Psoas muscle (tissue), 8 donors: ENCODE data around the gene SNAI3. TPM values are rescaled to one million over a fixed set of nuclear protein-coding genes. Genes with fewer than 3 reads are reported as not detected.
A peak's percentile ranks its signal among the peaks of the same experiment; 100 is the strongest.

Experiments
- ATAC-seq, 4 donors: fragments of 200-7000 bp; cut with Tn5 transposase; one replicate each; pipeline ENCODE4 v1.9.1; 2020; ENCODE audit warnings: moderate library complexity in 3 of 4, mild to moderate bottlenecking in 2 of 4
- DNase-seq, 2 donors: peaks; one replicate each; pipeline ENCODE4 v3.0.0-alpha.2; 2020
- H3K27ac ChIP-seq: fragments of 200-600 bp; one replicate; pipeline ENCODE4 v1.8.0; 2022
- H3K27me3 ChIP-seq, 3 donors: fragments of 200-600 bp in 1 of 3; one replicate each; pipeline versions ENCODE4 v1.6.1 to v1.8.0; 2013 to 2022; ENCODE audit warnings: low read length in 2 of 3, mild to moderate bottlenecking in 2 of 3, moderate library complexity in 1 of 3; ENCODE audit not compliant: insufficient read depth in 3 of 3
- H3K36me3 ChIP-seq, 2 donors: fragments of 200-600 bp in 1 of 2; one replicate each; pipeline versions ENCODE4 v1.6.1 to v1.8.0; 2013 to 2022; ENCODE audit warnings: low read depth in 1 of 2, mild to moderate bottlenecking in 1 of 2, moderate library complexity in 1 of 2; ENCODE audit not compliant: insufficient read depth in 1 of 2
- H3K4me1 ChIP-seq: fragments of 200-600 bp; one replicate; pipeline ENCODE4 v1.8.0; 2022
- H3K4me3 ChIP-seq: fragments of 200-600 bp; one replicate; pipeline ENCODE4 v1.8.0; 2022; ENCODE audit warnings: mild to moderate bottlenecking
- H3K9me3 ChIP-seq: fragments of 200-600 bp; one replicate; pipeline ENCODE4 v1.8.0; 2022
- CTCF ChIP-seq: fragments of 200-600 bp; IDR thresholded peaks from one replicate; pipeline ENCODE4 v1.8.0; 2022; ENCODE audit warnings: antibody characterized with exemption
- WGBS, 3 donors: extraction: QIAGEN DNeasy Blood & Tissue Kit; methylation state at CpG; one replicate each; pipeline versions ENCODE4 v1.1.6 to v1.1.7; 2013; 5-methylcytosine and 5-hydroxymethylcytosine counted together
- intact Hi-C, 2 donors: fragments of 100-400 bp; cut with DNase I; formaldehyde crosslinking; loops; one replicate each; pipeline versions ENCODE4 v1.11.0 to v1.14.2; 2022
- polyA plus RNA-seq, 3 donors: library from polyadenylated mRNA; stranded (reverse); fragments of 200-250 nt; gene quantifications; one replicate each; pipeline ENCODE4 v1.2.3, GENCODE V29; 2013
- total RNA-seq, 4 donors: library from RNA; stranded (reverse); fragmentation: NEBNext Ultra II Directional in 2 of 4; extraction: Animal tissue kit (Norgen Biotek cat#: 25700) in 2 of 4; gene quantifications; one replicate each; pipeline versions ENCODE4 v1.2.1 to v1.2.4, GENCODE V29; 2021 to 2023
- donor health status: healthy with polysubstance abuse.
- donor health status: DM: no; HTN: no; CAD: no; lungs with moderate emphysema.
- donor health status: Bipolar disorder and iron deficiency.
- donor health status: healthy.
- donor health status: DM: yes; HTN: yes; CAD: no.
- donor health status: DM: no; HTN: no; CAD: no.
- donor health status: DM: no; HTN: no; CAD: no.
- donor health status: DM: yes; HTN: yes; CAD: no.

SNAI3 gene
- total and polyA plus RNA-seq, 7 donors = 1.2 to 8.5 (median 3.9) TPM

- no peaks in the 10 kb centered on the region for H3K4me1 ChIP-seq
- no peak overlapping the region for H3K4me3 ChIP-seq
- ATAC-seq (no peak), DNase-seq (no peak)
- peaks cover 0 to 26% of the 10 kb centered on the region in 2 donors for H3K36me3 ChIP-seq
- 90 to 92% (median 90%) methylated on average over 17 of the region's 17 CpGs for WGBS, 3 donors
- peaks cover 0 to 32% (median 16%) of the 10 kb centered on the region in 3 donors for H3K27me3 ChIP-seq
- H3K9me3 ChIP-seq = no peaks in the 10 kb centered on the region
- intact Hi-C loops = no loop called here
- TF ChIP-seq CTCF = no peak
- no peak overlapping the region for H3K27ac ChIP-seq
These were observed 50.5 kb downstream of the SNAI3 start for GRCh38 chr16:88635671-88636319.

- Histone ChIP-seq H3K27ac (no peak overlapping the region), H3K4me3 (peak overlapping the region; percentile 56), H3K27me3 (peaks cover 0 to 25% (median 13%) of the 10 kb centered on the region in 3 donors), H3K9me3 (no peaks in the 10 kb centered on the region), H3K4me1 (no peaks in the 10 kb centered on the region), H3K36me3 (peaks cover 2 to 33% of the 10 kb centered on the region in 2 donors)
- DNase-seq = no peak
- intact Hi-C loops = no loop called here
- no peak for ATAC-seq
- WGBS, 3 donors = 55 to 66% (median 66%) methylated on average over 26 to 28 of the region's 28 CpGs
- no peak for TF ChIP-seq CTCF
These were observed 51.2 kb downstream of the SNAI3 start for GRCh38 chr16:88634994-88635670.

GRCh38 chr16:88634141-88634993, 51.9 kb downstream of the SNAI3 start:
- 34 to 47% (median 47%) methylated on average over 64 to 82 of the region's 82 CpGs for WGBS, 3 donors
- H3K27ac ChIP-seq = no peak overlapping the region
- peak in 3 of 4 donors; percentile 6 to 31 (median 12) for ATAC-seq
- H3K4me3 ChIP-seq = peak overlapping the region; percentile 56
- DNase-seq = peak in 1 of 2 donors; percentile 58
- H3K9me3 ChIP-seq = no peaks in the 10 kb centered on the region
- peaks cover 0 to 17% (median 12%) of the 10 kb centered on the region in 3 donors for H3K27me3 ChIP-seq
- no peaks in the 10 kb centered on the region for H3K4me1 ChIP-seq
- no peak for TF ChIP-seq CTCF
- intact Hi-C loops = no loop called here
- H3K36me3 ChIP-seq = peaks cover 5 to 40% of the 10 kb centered on the region in 2 donors

- 50 to 72% (median 67%) methylated on average over 22 to 23 of the region's 23 CpGs for WGBS, 3 donors
- ATAC-seq (peak; percentile 24 to 26 (median 26)), DNase-seq (no peak)
- no peaks in the 10 kb centered on the region for H3K9me3 ChIP-seq
- no peak overlapping the region for H3K27ac ChIP-seq
- no peaks in the 10 kb centered on the region for H3K4me1 ChIP-seq
- peaks cover 0 to 11% (median 6%) of the 10 kb centered on the region in 3 donors for H3K27me3 ChIP-seq
- H3K4me3 ChIP-seq = peak overlapping the region; percentile 56
- TF ChIP-seq CTCF = no peak
- intact Hi-C loops = no loop called here
- H3K36me3 ChIP-seq = peaks cover 5 to 46% of the 10 kb centered on the region in 2 donors
These were observed 52.6 kb downstream of the SNAI3 start for GRCh38 chr16:88633684-88634140.
